GM18499 (cell line): Measurements from ENCODE around the gene PEX12.
"Not testable (repeated sequence)": the region's sequence is repeated elsewhere in the genome, so short reads cannot be mapped to it uniquely, and the experiment has no call there.

ENCODE experiments used
- ATAC-seq: cut with Tn5 transposase; IDR thresholded peaks from one replicate; pipeline ENCODE4 v1.9.1; 2021; ENCODE audit warnings: moderate number of reproducible peaks; ENCODE audit not compliant: insufficient read depth, unreplicated experiment

PEX12 gene

DNA sequence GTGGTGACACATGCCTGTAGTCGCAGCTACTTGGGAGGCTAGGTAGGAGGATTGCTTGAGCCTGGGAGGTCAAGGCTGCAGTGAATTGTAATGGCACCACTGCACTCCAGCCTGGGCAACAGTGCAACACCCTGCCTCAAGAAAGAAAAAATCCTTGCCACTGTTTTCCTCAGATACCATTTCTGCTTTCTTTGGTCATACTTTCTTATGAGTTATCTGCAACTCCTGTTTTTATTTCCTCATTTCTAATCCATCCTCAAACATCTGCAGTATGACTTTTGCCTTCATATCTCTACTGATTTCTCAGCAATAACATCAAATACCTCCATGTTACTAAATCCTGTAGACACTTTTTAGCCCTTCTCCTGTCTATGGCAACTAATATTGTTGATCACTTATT, 5.7 kb upstream of the PEX12 start:
- ATAC-seq: no peak

DNA sequence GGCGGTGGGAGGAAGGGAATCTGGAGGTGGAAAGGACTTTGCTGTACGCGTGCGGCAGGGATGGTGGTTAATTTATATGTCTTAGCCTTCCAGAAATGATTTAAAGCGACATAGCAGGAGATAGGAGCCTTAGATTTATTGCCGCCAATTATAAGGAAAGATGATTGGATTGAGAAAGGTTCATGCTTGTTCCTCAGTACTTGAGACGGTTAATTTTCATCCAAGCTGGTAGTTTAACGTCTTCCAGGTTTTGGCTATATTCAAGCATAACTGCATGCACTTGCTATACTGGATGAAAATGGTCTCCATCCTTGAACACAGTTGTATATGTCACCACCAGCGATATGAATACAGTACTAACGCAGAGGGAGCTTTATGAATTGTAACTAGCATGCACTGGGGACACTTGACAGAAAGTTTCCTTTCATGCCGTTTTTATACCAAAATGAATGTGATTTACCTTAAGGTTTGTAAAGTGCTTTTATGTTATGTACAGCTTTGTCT, 610 bp upstream of the PEX12 start:
- no peak for ATAC-seq

DNA sequence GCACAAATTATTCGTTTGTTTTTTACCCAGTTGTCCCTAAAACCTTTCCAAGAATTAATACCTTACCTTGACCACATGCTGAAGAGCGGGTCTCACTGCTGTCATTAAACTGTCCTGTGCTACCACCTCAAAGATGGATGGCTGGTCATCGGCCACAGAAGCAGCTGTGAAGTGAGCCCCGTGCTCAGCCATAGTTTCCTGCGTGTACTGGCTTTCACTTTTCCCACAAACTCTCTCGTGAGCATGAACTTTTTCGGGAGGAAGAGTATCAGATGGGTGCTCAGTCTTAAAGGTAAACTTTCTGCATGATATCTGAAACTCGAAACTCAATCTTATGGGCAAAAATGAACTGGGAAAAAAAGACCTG, 558 bp downstream of the PEX12 start:
- ATAC-seq: no peak

DNA sequence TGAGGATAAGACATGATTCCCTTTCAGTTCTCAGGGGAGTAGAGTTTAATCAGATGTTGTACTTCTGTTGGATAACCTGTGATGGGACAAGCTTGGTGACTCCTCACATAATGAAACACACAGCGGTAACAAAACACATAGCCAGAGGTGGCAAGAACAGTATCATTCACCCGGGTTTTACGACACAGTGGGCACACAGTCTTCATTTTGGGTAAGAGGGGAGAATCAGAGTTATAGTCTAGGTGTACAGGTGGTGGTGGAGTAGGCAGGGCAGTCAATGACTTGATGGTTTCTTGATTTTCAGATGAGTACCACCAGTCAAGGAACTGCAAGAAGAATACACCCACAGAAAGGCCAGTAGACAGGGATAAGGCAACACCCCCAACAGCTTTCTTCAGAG, 2.6 kb downstream of the PEX12 start:
- ATAC-seq: no peak

DNA sequence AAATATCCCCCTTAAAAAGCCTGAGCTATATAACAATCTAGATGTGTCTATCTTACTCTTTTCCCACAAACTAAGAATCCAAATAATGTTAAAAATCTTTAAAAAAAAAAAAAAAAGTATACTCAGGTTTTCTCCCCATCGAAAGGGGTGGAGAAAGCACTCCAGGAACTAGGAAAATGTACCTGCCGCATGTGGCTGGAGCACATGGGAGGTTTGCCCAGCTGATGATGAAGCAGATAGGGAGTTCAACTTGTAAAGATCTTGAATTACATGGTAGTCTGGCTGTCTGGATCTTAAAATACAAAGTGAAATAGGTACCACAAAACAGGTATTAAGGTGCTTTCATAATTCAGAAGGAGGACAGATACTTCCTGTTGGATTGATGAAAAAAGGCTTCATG, 9.0 kb downstream of the PEX12 start:
- no peak for ATAC-seq

DNA sequence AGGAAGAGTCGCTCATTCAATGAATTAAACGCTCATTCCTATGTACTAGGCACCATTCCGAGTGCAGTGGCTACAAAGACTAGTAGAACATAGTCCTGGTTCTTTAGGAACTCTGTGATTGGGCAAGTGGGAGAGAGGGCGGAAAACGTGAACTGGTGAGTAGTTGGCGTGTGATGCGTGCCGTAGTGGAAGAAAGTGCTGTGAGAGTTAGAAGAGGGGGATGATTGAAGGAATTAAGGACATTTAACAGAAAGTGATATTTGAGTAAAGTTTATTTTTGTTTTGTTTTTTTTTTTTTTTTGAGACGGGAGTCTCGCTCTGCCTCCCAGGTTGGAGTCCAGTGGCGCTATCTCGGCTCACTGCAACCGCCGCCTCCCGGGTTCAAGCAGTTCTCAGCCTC, 9.8 kb downstream of the PEX12 start:
- ATAC-seq: no peak

DNA sequence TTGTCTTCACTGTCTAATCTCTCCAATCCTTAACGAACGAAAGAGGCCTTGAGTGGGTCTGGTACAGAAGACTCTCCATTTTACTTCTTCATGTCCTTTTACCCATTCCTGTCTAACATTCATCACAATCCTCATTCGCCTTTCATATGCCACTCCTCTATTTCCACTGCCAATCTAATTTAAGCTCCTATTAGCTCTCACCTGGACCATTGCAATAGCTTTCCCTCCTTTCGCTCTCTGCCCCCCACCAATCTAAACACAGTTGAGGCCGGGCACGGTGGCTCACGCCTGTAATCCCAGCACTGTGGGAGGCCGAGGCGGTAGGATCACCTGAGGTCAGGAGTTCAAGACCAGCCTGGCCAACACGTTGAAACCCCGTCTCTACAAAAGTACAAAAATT, 11.4 kb downstream of the PEX12 start:
- ATAC-seq: no peak

DNA sequence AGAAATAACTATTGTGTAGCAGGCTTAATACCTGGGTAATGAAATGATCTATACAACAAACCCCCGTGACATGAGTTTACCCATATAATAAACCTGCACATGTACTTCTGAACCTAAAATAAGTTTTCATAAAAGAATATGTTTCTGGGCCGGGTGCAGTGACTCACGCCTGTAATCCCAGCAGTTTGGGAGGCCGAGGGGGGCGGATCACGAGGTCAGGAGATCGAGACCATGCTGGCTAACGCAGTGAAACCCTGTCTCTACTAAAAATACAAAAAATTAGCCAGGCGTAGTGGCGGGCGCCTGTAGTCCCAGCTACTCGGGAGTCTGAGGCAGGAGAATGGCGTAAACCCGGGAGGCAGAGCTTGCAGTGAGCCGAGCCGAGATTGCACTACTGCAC, 15.2 kb downstream of the PEX12 start:
- ATAC-seq: not testable (repeated sequence)

DNA sequence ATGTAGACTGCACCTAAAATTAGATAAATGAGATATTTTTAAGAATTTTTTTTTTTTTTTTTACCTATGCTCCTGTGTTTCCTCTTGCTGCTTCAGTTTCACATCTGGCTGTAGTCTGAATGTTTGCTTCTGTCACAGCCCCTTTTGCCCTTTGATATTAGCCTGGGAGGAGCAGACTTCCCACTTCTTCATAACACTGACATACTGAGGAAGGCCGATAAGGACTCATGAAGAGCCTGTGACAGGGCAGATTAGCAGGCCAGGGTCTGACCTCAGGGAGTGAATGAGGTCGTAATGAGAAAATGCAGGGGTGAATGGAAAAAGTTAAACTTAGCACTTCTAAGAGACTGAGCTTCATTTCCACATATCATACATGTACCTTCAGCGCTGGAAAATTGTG, 17.7 kb downstream of the PEX12 start, which contains the start of gene SLFN14:
TSS of gene SLFN14 (minus strand) at position 117 of the 400 bp plus-strand sequence. CDS start 2,757 bp downstream, outside the sequence.
- ATAC-seq: no peak

DNA sequence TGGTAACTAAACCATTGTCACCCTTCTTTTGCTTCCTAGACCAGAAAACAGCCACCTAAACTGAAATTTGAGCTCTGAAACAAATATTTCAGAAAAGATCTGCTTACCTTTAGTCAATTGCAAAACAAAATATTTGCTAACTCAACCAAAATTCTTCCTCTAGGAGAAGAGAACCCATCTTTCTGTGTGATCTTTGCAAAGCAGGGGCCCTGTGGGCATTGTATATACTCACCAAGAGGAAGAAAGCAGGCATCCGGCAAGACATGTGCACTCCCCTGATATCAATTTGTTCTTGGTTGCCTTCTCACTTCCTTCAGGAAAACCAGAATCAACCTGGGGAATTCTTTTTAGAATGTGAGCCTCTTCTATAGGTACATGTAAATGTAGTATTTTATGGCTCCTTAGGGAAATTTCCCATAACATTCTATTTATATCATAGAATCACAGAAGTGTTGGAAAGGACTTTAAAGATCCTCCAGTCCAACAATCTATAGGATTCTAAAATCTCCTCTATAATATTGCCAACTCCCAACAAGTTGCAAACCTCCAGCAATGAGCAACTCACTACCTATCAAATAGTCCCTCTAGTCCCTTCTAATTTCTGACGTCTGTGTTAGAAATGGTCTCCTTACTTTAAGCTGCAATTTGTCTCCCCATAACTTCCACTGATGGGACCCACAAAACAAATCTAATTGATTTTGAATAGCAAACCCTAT, 18.7 kb downstream of the PEX12 start:
- no peak for ATAC-seq

DNA sequence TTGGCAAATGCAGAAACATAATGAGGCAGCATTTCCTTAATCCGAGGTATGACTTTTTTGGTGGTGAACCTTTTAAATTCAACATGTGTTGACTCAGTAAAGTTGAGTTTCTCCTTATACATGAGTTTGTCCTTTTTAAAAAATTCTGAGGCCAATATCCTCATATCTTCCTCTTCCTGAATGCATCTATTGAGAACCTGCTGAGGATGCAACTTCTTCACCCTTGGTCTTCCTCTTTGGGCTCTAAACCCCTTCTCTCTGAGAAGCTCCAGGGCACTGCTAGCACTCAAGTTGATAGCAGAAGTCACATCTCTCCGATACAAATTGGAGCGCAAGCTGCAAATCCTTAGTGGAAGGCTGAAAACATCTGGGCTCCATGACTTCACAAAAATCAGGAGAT, 21.0 kb downstream of the PEX12 start:
- no peak for ATAC-seq

DNA sequence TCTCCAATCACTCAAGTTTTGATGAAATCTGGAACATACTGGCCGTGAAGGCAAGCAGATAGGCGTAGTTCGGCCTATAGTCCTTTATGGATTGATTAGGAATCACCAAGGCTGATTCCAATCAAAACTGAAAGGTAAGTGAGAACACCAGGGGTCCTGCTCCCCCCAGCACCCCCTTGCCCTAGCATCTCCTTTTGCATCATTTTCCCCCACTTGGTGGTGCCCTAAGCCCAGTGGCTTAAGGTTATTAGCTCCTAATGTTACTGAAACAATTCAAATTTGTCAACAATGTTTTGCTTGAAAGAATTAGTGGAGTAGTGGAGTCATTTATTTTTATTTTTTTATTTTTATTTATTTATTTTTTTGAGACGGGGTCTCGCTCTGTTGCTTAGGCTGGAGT, 22.7 kb downstream of the PEX12 start:
- no peak for ATAC-seq

DNA sequence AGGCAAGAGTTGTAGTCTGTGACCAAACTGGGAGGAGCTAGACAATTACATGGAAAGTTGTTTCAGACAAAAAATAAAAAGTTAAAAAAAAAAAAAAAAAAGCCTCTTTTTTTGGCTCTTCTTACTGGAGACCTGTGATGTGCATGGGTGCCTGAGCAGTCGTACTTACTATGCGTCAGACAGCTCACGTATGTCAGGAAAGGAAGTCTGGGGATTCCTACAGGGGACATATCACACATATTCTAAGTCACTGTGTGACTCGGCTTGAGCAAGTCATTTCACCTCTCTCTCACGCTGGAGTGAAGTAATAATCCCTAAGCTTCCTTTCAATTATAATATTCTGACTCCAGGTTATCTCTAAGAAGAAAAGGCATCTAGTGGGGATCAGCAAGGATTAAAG, 23.7 kb downstream of the PEX12 start:
- ATAC-seq: no peak

DNA sequence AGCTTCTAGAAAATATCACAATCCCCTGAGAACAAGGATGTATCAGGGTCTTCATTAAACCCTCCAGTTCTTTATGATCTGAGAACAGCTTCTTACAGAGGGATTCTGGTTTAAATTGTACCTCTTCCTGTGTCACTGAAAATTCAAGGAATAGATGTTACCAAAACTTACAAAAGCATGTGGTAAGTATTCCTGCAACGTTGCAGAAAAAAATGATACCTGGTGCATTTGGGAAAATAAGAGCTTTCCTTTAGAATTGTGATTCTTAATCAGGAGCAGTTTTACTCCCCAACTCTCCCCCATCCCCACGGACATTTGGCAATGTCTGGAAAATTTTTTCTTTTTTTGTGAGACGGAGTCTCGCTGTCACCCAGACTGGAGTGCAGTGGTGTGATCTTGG, 25.1 kb downstream of the PEX12 start:
- ATAC-seq: no peak

DNA sequence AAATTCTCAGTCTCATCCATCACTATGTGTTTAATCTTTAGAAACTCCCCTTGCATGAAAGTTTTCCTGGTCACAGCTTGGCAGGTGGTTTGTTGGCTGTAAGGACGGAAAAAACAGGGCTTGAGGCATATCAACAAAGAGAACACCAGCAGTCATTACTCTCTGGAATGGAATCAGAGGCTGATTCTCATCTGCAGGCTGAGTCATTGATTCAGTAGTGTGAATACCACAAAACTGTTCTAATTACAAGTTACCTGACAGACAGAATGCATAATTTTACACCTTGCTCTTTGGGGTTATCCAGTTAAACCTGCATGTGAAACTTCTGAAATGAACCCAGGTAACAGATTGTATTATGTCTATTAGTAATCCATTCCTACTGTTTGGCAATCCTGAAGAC, 29.4 kb downstream of the PEX12 start:
- no peak for ATAC-seq

DNA sequence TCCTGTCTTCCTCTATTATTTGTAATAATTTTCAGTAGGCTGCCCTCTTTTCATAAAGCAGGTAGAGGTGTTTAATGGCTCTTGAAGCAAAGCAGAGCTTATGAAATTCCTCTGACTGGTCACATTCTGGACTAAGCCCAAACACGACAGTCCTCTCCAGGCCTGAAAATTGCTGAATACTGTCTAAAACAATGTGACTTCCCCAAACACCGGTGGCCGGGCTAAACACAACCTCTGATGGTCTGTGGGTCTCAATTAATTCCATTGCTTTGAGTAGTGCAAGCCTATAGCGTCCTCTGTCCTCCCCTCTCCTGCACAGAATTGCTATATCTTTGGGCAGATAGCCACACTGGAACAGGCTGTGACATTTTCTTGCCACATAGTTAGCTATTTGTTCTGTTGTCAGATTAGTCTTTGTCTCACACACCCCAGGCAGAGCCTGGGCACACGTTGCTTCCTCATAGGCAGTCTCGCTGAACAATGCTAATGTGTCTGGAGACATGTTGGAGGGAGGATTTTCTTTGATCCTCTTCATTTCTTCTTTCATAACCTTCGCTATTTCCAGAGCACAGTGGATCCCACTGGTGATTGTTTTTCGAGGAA, 30.1 kb downstream of the PEX12 start:
- ATAC-seq: no peak

DNA sequence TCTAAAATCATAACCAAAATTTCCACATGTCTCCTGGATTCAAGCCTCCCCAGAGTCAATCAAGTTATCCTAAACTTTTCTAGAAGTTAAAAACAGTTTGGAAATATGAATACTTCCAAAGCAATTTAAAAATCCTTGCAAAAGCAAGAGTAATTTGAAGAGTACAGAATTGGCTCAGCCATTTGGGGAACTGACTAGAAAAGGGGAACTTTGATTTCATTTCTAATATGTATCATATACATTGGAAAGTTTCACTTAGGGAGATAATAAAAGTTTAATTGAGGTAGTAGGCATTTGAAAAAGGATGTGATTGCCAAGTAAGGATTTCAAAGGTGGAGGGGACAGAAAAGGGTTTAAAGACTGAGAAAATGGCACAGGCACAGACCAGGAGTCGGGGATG, 31.9 kb downstream of the PEX12 start:
- no peak for ATAC-seq

DNA sequence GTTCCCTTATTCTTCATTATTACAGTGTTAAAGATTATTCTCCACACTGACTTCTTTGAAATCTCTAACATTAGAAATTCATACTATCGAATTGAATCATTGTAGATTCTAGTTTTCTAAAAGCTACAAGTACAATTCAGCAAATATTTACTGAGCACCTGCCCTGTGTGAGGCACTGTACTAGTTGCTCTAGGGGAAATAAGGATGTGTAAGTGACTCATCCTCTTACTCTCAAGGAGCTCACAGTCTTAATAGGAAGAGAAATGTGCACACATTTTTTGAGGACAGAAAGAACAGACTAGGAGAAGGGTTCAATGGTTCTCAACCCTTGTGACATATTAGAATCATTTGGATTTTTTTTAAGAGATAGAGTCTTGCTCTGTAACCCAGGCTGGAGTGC, 33.2 kb downstream of the PEX12 start:
- no peak for ATAC-seq

DNA sequence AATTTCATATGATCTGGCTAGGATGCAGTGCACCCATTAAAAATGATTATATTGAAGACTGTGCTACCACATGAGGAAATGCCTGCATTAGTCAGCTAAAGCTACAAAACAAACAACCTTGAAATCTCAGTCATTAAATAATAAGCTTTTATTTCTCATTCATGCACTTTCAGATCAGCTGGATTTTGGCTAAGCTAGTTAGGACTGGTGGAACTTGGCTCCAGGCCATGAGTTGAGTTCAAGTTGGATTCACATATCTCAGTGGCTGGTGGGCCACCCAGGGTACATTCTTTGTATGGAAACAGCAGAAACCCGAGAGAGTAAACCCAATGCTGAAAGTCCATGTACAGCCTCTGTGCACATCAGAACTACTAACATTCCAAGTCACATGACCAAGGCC, 34.5 kb downstream of the PEX12 start:
- no peak for ATAC-seq

DNA sequence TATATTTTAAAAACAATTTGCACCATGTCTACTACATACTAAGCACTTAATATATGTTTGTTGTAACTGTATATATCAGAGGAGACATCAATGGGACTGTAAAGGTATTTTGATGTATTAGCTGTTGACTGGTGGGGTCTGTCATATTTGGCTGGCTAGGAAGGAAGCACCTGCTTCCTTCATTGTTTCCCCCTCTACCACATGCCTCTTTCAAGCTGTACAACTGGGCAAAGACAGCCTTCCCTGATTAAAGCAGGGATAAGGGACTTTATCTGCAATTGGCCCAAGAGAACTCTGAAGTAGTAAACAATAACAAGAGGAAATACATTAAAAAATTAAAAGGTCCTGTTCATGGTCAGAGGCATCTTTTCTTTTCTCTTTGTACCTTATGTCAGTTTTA, 35.4 kb downstream of the PEX12 start:
- no peak for ATAC-seq

DNA sequence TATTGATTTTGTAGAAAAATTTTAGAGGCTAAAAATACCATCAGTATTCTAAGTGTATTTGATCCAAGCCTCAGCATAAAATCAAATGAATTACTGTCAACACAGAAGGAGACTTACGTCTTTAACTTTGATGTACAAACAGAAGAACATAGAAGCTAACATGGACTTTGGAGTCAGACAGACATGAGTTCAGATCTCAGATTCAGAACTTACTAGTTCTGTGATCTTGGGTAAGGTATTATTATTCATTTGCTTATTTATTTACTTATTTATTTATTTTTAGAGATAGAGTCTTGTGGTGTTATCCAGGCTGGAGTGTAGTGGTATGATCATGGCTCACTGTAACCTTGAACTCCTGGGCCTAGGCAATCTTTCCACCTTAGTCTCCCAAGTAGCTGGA, 36.9 kb downstream of the PEX12 start:
- no peak for ATAC-seq
